KMS-11 (cell line): ENCODE measurements around the gene RBFOX2.
A peak's percentile ranks its signal among the peaks of the same experiment; 100 is the strongest.

Experiments used
- H2AFZ ChIP-seq: fragments of 200-600 bp; sonication (generic); 2 replicates; pipeline ENCODE4 v1.6.1; 2016; ENCODE audit warnings: antibody characterized with exemption, mixed run types, low read depth
- H3K27ac ChIP-seq: fragments of 200-600 bp; sonication (generic); 2 replicates; pipeline ENCODE4 v1.6.1; 2016; ENCODE audit warnings: mild to moderate bottlenecking, mixed run types
- H3K27me3 ChIP-seq: fragments of 200-600 bp; sonication (generic); 2 replicates; pipeline ENCODE4 v1.6.1; 2017; ENCODE audit warnings: mild to moderate bottlenecking, low read depth, mixed run types, moderate library complexity; ENCODE audit not compliant: insufficient read depth
- H3K36me3 ChIP-seq: fragments of 200-600 bp; sonication (generic); 2 replicates; pipeline ENCODE4 v1.6.1; 2017; ENCODE audit warnings: mild to moderate bottlenecking, mixed run types; ENCODE audit not compliant: insufficient read depth
- H3K4me1 ChIP-seq: fragments of 200-600 bp; sonication (generic); 2 replicates; pipeline ENCODE4 v1.6.1; 2016; ENCODE audit warnings: mild to moderate bottlenecking, low read depth, mixed run types; ENCODE audit not compliant: poor library complexity, severe bottlenecking
- H3K4me2 ChIP-seq: fragments of 200-600 bp; sonication (generic); 2 replicates; pipeline ENCODE4 v1.7.0; 2016; ENCODE audit warnings: mild to moderate bottlenecking, mixed run types
- H3K4me3 ChIP-seq: fragments of 200-600 bp; sonication (generic); IDR thresholded peaks from 2 replicates; pipeline ENCODE4 v1.6.1; 2017; ENCODE audit warnings: low read depth, low read length, mixed read lengths; ENCODE audit not compliant: insufficient read depth
- H3K79me2 ChIP-seq: fragments of 200-600 bp; sonication (generic); 2 replicates; pipeline ENCODE4 v1.6.1; 2016; ENCODE audit warnings: low read depth, mixed run types; ENCODE audit not compliant: insufficient read depth
- H3K9ac ChIP-seq: fragments of 200-600 bp; sonication (generic); 2 replicates; pipeline ENCODE4 v1.6.1; 2016; ENCODE audit warnings: mild to moderate bottlenecking, mixed run types
- H4K20me1 ChIP-seq: fragments of 200-600 bp; sonication (generic); 2 replicates; pipeline ENCODE4 v1.6.1; 2016; ENCODE audit warnings: mild to moderate bottlenecking, mixed run types; ENCODE audit not compliant: insufficient read depth
- TF ChIP-seq, protein P1 (sequence below): fragments of 200-600 bp; sonication (generic); conservative IDR thresholded peaks from 2 replicates; pipeline ENCODE4 v1.6.1; 2017; ENCODE audit warnings: low read depth, mild to moderate bottlenecking, antibody characterized with exemption, low read length, moderate library complexity, mixed read lengths

The RBFOX2 gene

DNA sequence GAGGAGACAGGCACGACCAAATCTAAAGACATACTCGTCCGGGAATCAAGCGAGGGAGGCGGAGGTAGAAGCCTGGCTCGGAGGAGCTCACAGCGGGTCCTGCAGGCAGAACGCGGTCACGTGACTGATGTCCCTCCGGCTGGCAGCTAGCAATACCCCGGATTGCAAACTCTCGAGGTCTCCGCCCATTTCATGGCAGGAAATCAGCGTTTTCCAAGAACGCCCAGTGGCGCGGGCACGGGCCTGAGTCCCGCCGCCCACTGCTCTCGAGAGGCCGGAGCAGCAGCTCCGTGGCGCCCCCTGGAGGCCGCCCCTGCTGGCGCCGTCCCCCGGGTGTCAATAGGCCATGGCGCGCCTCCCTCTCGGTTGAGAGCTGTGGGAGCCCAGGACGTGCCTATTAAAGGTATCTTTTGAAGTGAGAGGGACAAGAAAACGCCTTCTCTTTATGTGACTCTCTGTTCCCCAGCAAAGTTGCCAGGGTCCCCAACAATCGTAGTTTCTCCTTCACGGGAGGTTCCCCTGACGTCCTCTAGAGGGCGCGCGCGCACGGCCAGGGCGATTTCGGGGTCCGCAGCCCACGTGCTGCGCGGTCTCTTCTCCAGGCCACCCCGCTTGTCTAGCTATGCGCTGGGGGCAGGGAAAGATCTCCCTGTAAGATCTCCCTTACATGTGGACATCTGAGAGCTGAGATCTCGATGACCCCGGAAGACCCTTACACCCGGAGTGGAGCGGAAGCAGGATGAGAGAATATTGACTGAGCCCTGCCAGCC, 37.3 kb upstream of the RBFOX2 start:
- H3K9ac ChIP-seq = peak overlapping the region; percentile 68
- H3K27me3 ChIP-seq = no peaks in the 10 kb centered on the region
- TF ChIP-seq, protein P1, sequence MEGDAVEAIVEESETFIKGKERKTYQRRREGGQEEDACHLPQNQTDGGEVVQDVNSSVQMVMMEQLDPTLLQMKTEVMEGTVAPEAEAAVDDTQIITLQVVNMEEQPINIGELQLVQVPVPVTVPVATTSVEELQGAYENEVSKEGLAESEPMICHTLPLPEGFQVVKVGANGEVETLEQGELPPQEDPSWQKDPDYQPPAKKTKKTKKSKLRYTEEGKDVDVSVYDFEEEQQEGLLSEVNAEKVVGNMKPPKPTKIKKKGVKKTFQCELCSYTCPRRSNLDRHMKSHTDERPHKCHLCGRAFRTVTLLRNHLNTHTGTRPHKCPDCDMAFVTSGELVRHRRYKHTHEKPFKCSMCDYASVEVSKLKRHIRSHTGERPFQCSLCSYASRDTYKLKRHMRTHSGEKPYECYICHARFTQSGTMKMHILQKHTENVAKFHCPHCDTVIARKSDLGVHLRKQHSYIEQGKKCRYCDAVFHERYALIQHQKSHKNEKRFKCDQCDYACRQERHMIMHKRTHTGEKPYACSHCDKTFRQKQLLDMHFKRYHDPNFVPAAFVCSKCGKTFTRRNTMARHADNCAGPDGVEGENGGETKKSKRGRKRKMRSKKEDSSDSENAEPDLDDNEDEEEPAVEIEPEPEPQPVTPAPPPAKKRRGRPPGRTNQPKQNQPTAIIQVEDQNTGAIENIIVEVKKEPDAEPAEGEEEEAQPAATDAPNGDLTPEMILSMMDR = peak; percentile 100
- peak overlapping the region; percentile 92 for H2AFZ ChIP-seq
- no peak overlapping the region for H3K4me3 ChIP-seq
- H3K36me3 ChIP-seq = no peaks in the 10 kb centered on the region
- no peaks in the 10 kb centered on the region for H3K4me1 ChIP-seq
- H3K4me2 ChIP-seq = peak overlapping the region; percentile 63; the same call in 1 of the 2 replicates
- H3K79me2 ChIP-seq = no peaks in the 10 kb centered on the region
- peak overlapping the region; percentile 50 for H3K27ac ChIP-seq
- no peaks in the 10 kb centered on the region for H4K20me1 ChIP-seq

DNA sequence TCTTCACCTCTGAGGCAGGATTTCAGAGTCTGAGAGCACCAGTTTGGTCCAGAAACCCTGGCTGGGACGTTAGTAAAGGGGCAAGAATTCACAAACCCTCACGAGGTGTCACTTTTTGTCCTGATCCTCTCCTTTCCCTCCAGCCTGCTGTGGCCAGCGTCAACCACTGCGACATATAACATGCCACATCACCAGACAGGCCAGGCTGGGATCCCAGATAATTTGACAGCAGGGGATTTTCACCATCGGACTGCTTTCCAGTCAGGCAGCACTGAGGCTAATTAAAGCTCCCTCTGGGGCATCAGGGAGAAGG, 36.8 kb upstream of the RBFOX2 start:
- Histone ChIP-seq H3K9ac (peak overlapping the region; percentile 68; the same call in 1 of the 2 replicates), H3K27ac (no peak overlapping the region)

DNA sequence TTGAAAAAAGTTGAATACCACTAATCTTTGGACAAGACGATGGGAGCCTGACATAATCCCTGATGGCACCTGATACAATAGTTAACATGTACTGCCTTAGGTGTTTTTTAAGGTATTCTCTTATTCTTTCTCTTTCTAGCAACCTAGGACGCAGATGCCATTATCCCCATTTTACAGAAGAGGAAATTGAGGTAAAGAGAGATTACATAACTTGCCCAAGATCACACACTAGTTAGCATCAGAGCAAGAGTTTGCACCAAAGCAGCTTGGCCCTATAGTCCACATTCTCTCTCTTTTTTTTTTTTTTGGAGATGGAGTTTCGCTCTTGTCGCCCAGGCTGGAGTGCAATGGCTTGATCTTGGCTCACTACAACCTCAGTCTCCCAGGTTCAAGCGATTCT, 35.7 kb upstream of the RBFOX2 start:
- H3K27me3 ChIP-seq = no peaks in the 10 kb centered on the region
- H2AFZ ChIP-seq = no peak overlapping the region
- no peak overlapping the region for H3K9ac ChIP-seq
- H3K79me2 ChIP-seq = no peaks in the 10 kb centered on the region
- no peaks in the 10 kb centered on the region for H3K4me1 ChIP-seq
- H3K27ac ChIP-seq = no peak overlapping the region
- TF ChIP-seq, protein P1 = no peak
- no peak overlapping the region for H3K4me3 ChIP-seq
- H4K20me1 ChIP-seq = no peaks in the 10 kb centered on the region
- H3K36me3 ChIP-seq = no peaks in the 10 kb centered on the region
- H3K4me2 ChIP-seq = no peak overlapping the region

More for the DNA sequence above, 36.8 kb upstream of the RBFOX2 start:
- no peaks in the 10 kb centered on the region for H4K20me1 ChIP-seq
- no peaks in the 10 kb centered on the region for H3K4me1 ChIP-seq
- peak overlapping the region; percentile 63; the same call in 1 of the 2 replicates for H3K4me2 ChIP-seq
- H3K27me3 ChIP-seq = no peaks in the 10 kb centered on the region
- H3K79me2 ChIP-seq = no peaks in the 10 kb centered on the region
- TF ChIP-seq, protein P1 = no peak
- H3K36me3 ChIP-seq = no peaks in the 10 kb centered on the region
- H3K4me3 ChIP-seq = no peak overlapping the region
- peak overlapping the region; percentile 92 for H2AFZ ChIP-seq

DNA sequence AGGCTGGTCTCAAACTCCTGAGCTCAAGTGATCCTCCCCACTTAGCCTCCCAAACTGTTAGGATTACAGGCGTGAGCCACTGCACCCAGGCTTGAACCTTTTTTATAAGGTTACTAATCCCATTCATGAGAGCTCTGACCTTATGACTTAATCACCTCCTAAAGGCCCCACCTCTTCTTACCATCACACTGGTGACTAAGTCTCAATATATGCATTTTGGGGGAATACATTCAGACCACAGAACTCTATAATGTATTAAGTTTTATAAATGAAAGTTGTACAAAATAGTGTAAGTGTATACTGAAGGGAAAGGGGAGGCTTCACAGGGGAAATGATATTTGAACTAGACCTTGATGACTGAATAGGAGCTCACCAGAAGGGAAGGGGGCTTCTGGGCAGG, 28.4 kb upstream of the RBFOX2 start:
- Histone ChIP-seq H3K4me2 (no peak overlapping the region), H3K4me3 (no peak overlapping the region), H3K79me2 (no peaks in the 10 kb centered on the region), H3K9ac (no peak overlapping the region), H3K36me3 (no peaks in the 10 kb centered on the region), H4K20me1 (no peaks in the 10 kb centered on the region), H3K4me1 (peaks cover 5% of the 10 kb centered on the region), H3K27ac (no peak overlapping the region), H2AFZ (no peak overlapping the region), H3K27me3 (no peaks in the 10 kb centered on the region)
- TF ChIP-seq, protein P1 = no peak
